Psoas muscle (tissue), 8 donors: ENCODE results near the gene LRRIQ4. TPM values are rescaled to one million over a fixed set of nuclear protein-coding genes. Genes with fewer than 3 reads are reported as not detected.

Experiments used
- ATAC-seq, 4 donors: fragments of 200-7000 bp; cut with Tn5 transposase; one replicate each; pipeline ENCODE4 v1.9.1; 2020; ENCODE audit warnings: moderate library complexity in 3 of 4, mild to moderate bottlenecking in 2 of 4
- DNase-seq, 2 donors: peaks; one replicate each; pipeline ENCODE4 v3.0.0-alpha.2; 2020
- H3K27ac ChIP-seq: fragments of 200-600 bp; one replicate; pipeline ENCODE4 v1.8.0; 2022
- H3K27me3 ChIP-seq, 3 donors: fragments of 200-600 bp in 1 of 3; one replicate each; pipeline versions ENCODE4 v1.6.1 to v1.8.0; 2013 to 2022; ENCODE audit warnings: low read length in 2 of 3, mild to moderate bottlenecking in 2 of 3, moderate library complexity in 1 of 3; ENCODE audit not compliant: insufficient read depth in 3 of 3
- H3K36me3 ChIP-seq, 2 donors: fragments of 200-600 bp in 1 of 2; one replicate each; pipeline versions ENCODE4 v1.6.1 to v1.8.0; 2013 to 2022; ENCODE audit warnings: low read depth in 1 of 2, mild to moderate bottlenecking in 1 of 2, moderate library complexity in 1 of 2; ENCODE audit not compliant: insufficient read depth in 1 of 2
- H3K4me1 ChIP-seq: fragments of 200-600 bp; one replicate; pipeline ENCODE4 v1.8.0; 2022
- H3K4me3 ChIP-seq: fragments of 200-600 bp; one replicate; pipeline ENCODE4 v1.8.0; 2022; ENCODE audit warnings: mild to moderate bottlenecking
- H3K9me3 ChIP-seq: fragments of 200-600 bp; one replicate; pipeline ENCODE4 v1.8.0; 2022
- CTCF ChIP-seq: fragments of 200-600 bp; IDR thresholded peaks from one replicate; pipeline ENCODE4 v1.8.0; 2022; ENCODE audit warnings: antibody characterized with exemption
- WGBS, 3 donors: extraction: QIAGEN DNeasy Blood & Tissue Kit; methylation state at CpG; one replicate each; pipeline versions ENCODE4 v1.1.6 to v1.1.7; 2013; 5-methylcytosine and 5-hydroxymethylcytosine counted together
- intact Hi-C, 2 donors: fragments of 100-400 bp; cut with DNase I; formaldehyde crosslinking; loops; one replicate each; pipeline versions ENCODE4 v1.11.0 to v1.14.2; 2022
- polyA plus RNA-seq, 3 donors: library from polyadenylated mRNA; stranded (reverse); fragments of 200-250 nt; gene quantifications; one replicate each; pipeline ENCODE4 v1.2.3, GENCODE V29; 2013
- total RNA-seq, 4 donors: library from RNA; stranded (reverse); fragmentation: NEBNext Ultra II Directional in 2 of 4; extraction: Animal tissue kit (Norgen Biotek cat#: 25700) in 2 of 4; gene quantifications; one replicate each; pipeline versions ENCODE4 v1.2.1 to v1.2.4, GENCODE V29; 2021 to 2023
- donor health status: healthy with polysubstance abuse.
- donor health status: DM: no; HTN: no; CAD: no; lungs with moderate emphysema.
- donor health status: Bipolar disorder and iron deficiency.
- donor health status: healthy.
- donor health status: DM: yes; HTN: yes; CAD: no.
- donor health status: DM: no; HTN: no; CAD: no.
- donor health status: DM: no; HTN: no; CAD: no.
- donor health status: DM: yes; HTN: yes; CAD: no.

The LRRIQ4 gene
- total and polyA plus RNA-seq, 7 donors = 0.01 TPM; not detected in 6

- DNase-seq = no peak
- Histone ChIP-seq H3K9me3 (no peaks in the 10 kb centered on the region), H3K27me3 (peaks cover 0 to 2% (median 0%) of the 10 kb centered on the region in 3 donors), H3K36me3 (no peaks in the 10 kb centered on the region), H3K4me3 (no peak overlapping the region), H3K4me1 (no peaks in the 10 kb centered on the region), H3K27ac (no peak overlapping the region)
- no peak for ATAC-seq
- TF ChIP-seq CTCF = no peak
- 82 to 96% (median 86%) methylated on average over 1 of the region's 1 CpG for WGBS, 3 donors
- intact Hi-C loops = no loop called here
These were observed 25.9 kb downstream of the LRRIQ4 start for GRCh38 chr3:169838511-169839030.

GRCh38 chr3:169841171-169841570, 28.5 kb downstream of the LRRIQ4 start:
- H3K9me3 ChIP-seq = no peaks in the 10 kb centered on the region
- no peak for ATAC-seq
- 31 to 45% (median 38%) methylated on average over 4 of the region's 4 CpGs for WGBS, 3 donors
- no peak for DNase-seq
- H3K36me3 ChIP-seq = no peaks in the 10 kb centered on the region
- intact Hi-C loops = no loop called here
- no peak for TF ChIP-seq CTCF
- no peak overlapping the region for H3K4me3 ChIP-seq
- H3K4me1 ChIP-seq = no peaks in the 10 kb centered on the region
- peaks cover 0 to 2% (median 0%) of the 10 kb centered on the region in 3 donors for H3K27me3 ChIP-seq
- H3K27ac ChIP-seq = no peak overlapping the region

DNA sequence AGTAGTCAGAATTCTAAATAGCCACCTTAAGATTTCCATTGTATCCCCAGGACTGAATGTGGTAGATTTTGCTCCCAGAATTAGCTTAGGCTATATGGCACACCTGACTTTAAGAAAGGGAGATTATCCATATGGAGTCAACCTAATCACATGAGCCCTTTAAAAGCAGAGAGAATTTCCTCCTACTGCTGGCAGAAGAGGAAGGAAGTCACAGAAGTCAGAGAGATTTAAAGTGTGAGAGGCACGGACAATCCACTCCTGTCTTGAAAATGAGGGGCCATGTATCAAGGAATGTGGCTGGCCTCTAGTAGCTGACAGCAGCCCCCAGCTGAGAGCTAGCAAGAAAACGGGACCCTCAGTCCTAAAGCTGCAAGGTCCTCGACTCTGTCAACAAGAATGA, 30.3 kb downstream of the LRRIQ4 start:
- TF ChIP-seq CTCF = no peak
- intact Hi-C loops = no loop called here
- WGBS, 3 donors = 49 to 58% (median 56%) methylated on average over 3 of the region's 3 CpGs
- Histone ChIP-seq H3K9me3 (no peaks in the 10 kb centered on the region), H3K27me3 (peaks cover 0 to 2% (median 0%) of the 10 kb centered on the region in 3 donors), H3K4me3 (no peak overlapping the region), H3K4me1 (no peaks in the 10 kb centered on the region), H3K36me3 (no peaks in the 10 kb centered on the region), H3K27ac (no peak overlapping the region)
- DNase-seq (no peak), ATAC-seq (no peak)

DNA sequence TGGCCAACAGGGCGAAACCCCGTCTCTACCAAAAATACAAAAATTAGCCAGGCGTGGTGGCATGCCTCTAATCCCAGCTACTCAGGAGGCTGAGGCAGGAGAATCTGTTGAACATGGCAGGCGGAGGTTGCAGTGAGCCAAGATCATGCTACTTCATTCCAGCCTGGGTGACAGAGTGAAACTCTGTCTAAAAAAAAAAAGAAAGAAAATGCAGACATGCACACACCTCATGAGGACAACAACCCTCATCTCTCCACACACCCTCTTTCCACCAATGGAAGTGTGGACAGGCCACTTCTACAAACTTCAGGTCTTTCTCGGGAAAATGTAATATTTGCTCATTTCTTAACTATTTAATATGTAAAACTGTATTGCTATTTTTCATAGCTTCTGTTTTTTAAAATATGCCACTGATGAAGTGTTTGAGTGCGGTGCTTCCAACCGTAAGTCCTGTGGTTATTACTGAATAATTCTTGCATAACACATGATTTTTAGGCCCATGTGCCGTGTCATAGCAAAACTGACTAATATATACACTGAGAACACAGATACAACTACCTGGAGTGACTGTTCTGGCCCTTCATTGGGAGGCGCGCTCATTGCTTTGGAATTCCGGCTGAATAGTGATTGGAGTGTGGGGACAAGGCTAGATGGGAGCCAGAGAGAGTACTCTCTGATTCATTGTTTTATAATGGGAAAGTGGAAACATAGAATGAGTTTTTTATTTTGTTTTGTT, 34.0 kb downstream of the LRRIQ4 start:
- Histone ChIP-seq H3K4me1 (no peaks in the 10 kb centered on the region), H3K36me3 (no peaks in the 10 kb centered on the region), H3K27ac (no peak overlapping the region), H3K27me3 (peaks cover 0 to 2% (median 0%) of the 10 kb centered on the region in 3 donors), H3K4me3 (no peak overlapping the region), H3K9me3 (no peaks in the 10 kb centered on the region)
- 86 to 91% (median 90%) methylated on average over 11 of the region's 11 CpGs for WGBS, 3 donors
- intact Hi-C loops = no loop called here
- ATAC-seq = no peak
- DNase-seq = no peak
- no peak for TF ChIP-seq CTCF
